ENCODE measurements around the gene DPM2. TPM values are rescaled to one million over a fixed set of nuclear protein-coding genes. Genes with fewer than 3 reads are reported as not detected.
A peak's percentile ranks its signal among the peaks of the same experiment; 100 is the strongest.

Gene DPM2
- total and polyA plus RNA-seq, 2 experiments from 2014 or later, result 36.6 to 92.4 TPM

DNA sequence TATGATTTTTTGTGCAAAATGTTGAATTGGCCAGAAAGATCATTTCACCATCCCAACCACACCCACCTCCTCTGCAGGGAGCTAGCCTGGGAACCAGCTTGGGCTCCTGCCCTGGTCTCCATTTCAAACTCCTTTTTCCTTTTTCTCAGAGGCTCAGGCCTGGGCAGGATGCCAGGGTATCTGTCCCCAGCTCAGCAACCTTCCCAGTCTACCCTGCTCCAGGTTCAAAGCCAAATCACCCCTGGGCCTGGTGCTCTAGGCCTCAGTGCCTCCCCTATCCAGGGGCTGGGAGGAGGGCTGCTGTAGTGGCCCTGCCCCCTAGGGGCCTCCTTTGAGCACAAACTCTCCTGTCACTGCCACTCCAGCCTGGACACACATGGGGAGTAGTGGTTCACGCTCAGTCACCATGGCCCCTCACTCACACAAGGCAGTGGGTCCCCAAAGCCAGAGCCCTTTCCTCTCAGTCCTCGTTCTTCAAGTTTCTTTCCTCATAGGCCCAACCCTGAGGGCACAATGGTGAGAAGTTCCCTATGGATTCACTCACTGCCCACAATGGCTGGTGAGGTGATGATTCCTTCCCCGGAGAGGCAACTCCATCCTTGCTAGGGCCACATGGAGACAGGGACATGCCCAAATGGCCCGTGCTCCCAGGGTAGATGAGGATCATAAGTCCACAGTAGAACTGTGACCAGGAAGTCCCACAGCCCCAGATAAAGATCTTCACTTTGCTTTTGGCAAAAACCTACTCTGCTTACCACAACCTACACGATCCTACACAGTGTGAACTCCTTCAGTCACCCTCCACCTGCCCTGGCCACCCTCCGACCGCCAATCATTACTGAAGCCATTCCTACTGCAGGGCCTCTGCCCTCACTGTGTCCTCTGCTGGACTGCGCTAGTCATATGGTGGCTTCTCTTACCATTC is 19.2 kb downstream of the DPM2 start:
- Histone ChIP-seq H3K4me1 (ENCODE audit: insufficient read depth) (peaks cover 8% of the 10 kb centered on the region; the same call in 1 of the 2 replicates), H2AFZ (no peak overlapping the region), H3F3A (replicated peaks; ENCODE audit: low read depth) (peaks cover 18% of the 10 kb centered on the region; the same call in 1 of the 2 replicates), H3K4me2 (no peak overlapping the region), H3K36me3 (ENCODE audit: insufficient read depth) (no peaks in the 10 kb centered on the region), H3K27me3 (ENCODE audit: insufficient read depth) (0 out of 2 replicates have a peak, but pooled peaks cover 7% of the 10 kb centered on the region), H3K9me2 (ENCODE audit: insufficient read depth) (no peaks in the 10 kb centered on the region), H3K27ac (ENCODE audit: low read depth) (no peak overlapping the region), H3K4me3 (no peak overlapping the region), H3K79me2 (replicated peaks; ENCODE audit: insufficient read depth) (no peaks in the 10 kb centered on the region), H4K20me1 (replicated peaks; ENCODE audit: insufficient read depth) (peaks cover 19% of the 10 kb centered on the region)
- DNase-seq (ENCODE audit: low spot score) (peak; percentile 68), ATAC-seq (peak; percentile 38)
- Mint-ChIP-seq H3K9me3 (no peaks in the 10 kb centered on the region), H3K4me1 (peaks cover 19% of the 10 kb centered on the region), H3K36me3 (ENCODE audit: low read depth) (no peaks in the 10 kb centered on the region), H3K27me3 (ENCODE audit: insufficient read depth, low read depth, poor library complexity) (peaks cover 17% of the 10 kb centered on the region), H3K27ac (no peak overlapping the region), H3K4me3 (no peak overlapping the region)
- TF ChIP-seq, protein P1, sequence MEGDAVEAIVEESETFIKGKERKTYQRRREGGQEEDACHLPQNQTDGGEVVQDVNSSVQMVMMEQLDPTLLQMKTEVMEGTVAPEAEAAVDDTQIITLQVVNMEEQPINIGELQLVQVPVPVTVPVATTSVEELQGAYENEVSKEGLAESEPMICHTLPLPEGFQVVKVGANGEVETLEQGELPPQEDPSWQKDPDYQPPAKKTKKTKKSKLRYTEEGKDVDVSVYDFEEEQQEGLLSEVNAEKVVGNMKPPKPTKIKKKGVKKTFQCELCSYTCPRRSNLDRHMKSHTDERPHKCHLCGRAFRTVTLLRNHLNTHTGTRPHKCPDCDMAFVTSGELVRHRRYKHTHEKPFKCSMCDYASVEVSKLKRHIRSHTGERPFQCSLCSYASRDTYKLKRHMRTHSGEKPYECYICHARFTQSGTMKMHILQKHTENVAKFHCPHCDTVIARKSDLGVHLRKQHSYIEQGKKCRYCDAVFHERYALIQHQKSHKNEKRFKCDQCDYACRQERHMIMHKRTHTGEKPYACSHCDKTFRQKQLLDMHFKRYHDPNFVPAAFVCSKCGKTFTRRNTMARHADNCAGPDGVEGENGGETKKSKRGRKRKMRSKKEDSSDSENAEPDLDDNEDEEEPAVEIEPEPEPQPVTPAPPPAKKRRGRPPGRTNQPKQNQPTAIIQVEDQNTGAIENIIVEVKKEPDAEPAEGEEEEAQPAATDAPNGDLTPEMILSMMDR (conservative IDR thresholded peaks at IDR 0.05; ENCODE audit: low read depth in 2 of 2), result peak; percentile 40 to 66; a peak in 3 of 4 replicates
- no peak for TF ChIP-seq NANOG (IDR thresholded peaks at IDR 0.05; ENCODE audit: borderline replicate concordance)

GRCh38 chr9:127917603-127918002 is 20.1 kb downstream of the DPM2 start:
- no peak overlapping the region; the same call in 1 of the 2 replicates for H3K4me2 ChIP-seq
- TF ChIP-seq CREB1 (CRISPR knock-in tag; IDR thresholded peaks at IDR 0.05; ENCODE audit: low read depth) (no peak), JUNB (IDR thresholded peaks at IDR 0.05; ENCODE audit: unreplicated experiment) (no peak), POLR2AphosphoS5 (IDR thresholded peaks at IDR 0.05; ENCODE audit: low read depth) (no peak), ZNF114 (CRISPR knock-in tag; IDR thresholded peaks at IDR 0.05) (no peak), REST (IDR thresholded peaks at IDR 0.05; ENCODE audit: unreplicated experiment) (no peak), ZNF462 (CRISPR knock-in tag; IDR thresholded peaks at IDR 0.05) (no peak)

More at GRCh38 chr9:127917603-127918002, 20.1 kb downstream of the DPM2 start:
- Histone ChIP-seq H3F3A (replicated peaks; ENCODE audit: low read depth) (peaks cover 15% of the 10 kb centered on the region; the same call in 1 of the 2 replicates), H3K79me2 (replicated peaks; ENCODE audit: insufficient read depth) (no peaks in the 10 kb centered on the region), H3K4me1 (ENCODE audit: insufficient read depth) (peaks cover 8% of the 10 kb centered on the region; the same call in 1 of the 2 replicates), H4K20me1 (replicated peaks; ENCODE audit: insufficient read depth) (peaks cover 13% of the 10 kb centered on the region), H3K27me3 (ENCODE audit: insufficient read depth) (0 out of 2 replicates have a peak, but pooled peaks cover 7% of the 10 kb centered on the region), H3K36me3 (ENCODE audit: insufficient read depth) (no peaks in the 10 kb centered on the region), H3K4me3 (no peak overlapping the region), H2AFZ (no peak overlapping the region), H3K27ac (ENCODE audit: low read depth) (no peak overlapping the region), H3K9me2 (ENCODE audit: insufficient read depth) (no peaks in the 10 kb centered on the region)
- H3K27ac Mint-ChIP-seq, result no peak overlapping the region
- no peak overlapping the region for H3K4me3 Mint-ChIP-seq
- H3K4me1 Mint-ChIP-seq, result peaks cover 19% of the 10 kb centered on the region
- no peaks in the 10 kb centered on the region for H3K9me3 Mint-ChIP-seq
- ATAC-seq (no peak), DNase-seq (ENCODE audit: low spot score) (no peak)
- H3K27me3 Mint-ChIP-seq (ENCODE audit: insufficient read depth, low read depth, poor library complexity), result peaks cover 18% of the 10 kb centered on the region
- 0 out of 3 replicates have a peak, but pooled peaks cover 5% of the 10 kb centered on the region for H3K36me3 Mint-ChIP-seq (ENCODE audit: low read depth)
